GF-D8 (cell line): ENCODE data around the gene CNNM4.
A peak's percentile ranks its signal among the peaks of the same experiment; 100 is the strongest.

Source experiments
- DNase-seq: peaks from one replicate; lab custom pipeline; 2025; lab: John Stamatoyannopoulos, UW

Gene CNNM4

GRCh38 chr2:96811917-96812316, 51.2 kb downstream of the CNNM4 start:
- no peak for DNase-seq

DNA sequence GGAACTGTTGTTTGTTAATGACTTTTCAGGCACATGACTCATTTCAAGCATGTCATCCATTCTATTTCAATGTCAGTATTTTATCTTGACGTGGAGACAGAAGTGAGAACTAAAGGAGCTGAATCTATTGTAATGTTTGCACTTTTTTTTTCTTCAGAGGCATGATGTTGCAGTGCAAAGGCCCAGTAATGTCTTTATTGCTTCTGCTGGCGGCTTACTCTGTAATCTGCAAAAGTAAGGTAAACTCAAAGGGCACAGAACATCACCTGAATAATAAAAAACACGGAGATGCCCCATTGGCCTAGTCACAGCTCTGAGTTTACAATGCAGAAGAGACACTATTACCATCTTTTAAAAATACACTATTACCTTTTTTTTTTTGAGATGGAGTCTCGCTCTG, 53.0 kb downstream of the CNNM4 start:
- DNase-seq = no peak

GRCh38 chr2:96815326-96816126, 54.8 kb downstream of the CNNM4 start:
- no peak for DNase-seq

GRCh38 chr2:96816127-96816835, 55.6 kb downstream of the CNNM4 start, which contains the start of gene CNNM3:
Gene CNNM3, plus strand, starts transcription at chr2:96816268. Its CDS starts 10 bp downstream, at chr2:96816278.
- DNase-seq = peak; percentile 68

DNA sequence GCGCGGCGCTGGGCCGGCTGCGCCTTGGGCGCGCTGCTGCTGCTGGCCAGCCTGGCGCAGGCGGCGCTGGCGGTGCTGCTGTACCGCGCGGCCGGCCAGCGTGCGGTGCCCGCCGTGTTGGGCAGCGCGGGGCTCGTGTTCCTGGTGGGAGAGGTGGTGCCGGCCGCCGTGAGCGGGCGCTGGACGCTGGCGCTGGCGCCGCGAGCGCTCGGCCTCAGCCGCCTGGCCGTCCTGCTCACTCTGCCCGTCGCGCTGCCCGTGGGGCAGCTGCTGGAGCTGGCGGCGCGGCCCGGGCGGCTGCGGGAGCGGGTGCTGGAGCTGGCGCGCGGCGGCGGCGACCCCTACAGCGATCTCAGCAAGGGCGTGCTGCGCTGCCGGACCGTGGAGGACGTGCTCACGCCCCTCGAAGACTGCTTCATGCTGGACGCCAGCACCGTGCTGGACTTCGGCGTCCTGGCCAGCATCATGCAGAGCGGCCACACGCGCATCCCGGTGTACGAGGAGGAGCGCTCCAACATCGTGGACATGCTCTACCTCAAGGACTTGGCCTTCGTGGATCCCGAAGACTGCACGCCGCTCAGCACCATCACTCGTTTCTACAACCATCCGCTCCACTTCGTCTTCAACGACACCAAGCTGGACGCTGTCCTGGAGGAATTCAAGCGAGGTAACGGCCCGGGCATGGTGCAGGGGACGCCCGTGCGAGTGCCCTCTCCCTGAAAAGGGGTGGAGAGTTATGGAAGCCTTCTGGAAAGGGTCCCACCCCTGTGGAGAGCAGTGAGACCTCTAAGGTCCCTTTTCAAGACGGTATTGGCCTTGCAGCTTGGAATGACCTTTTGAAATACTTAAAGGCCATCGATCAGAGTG, 56.4 kb downstream of the CNNM4 start:
- no peak for DNase-seq

- no peak for DNase-seq
These were observed 57.2 kb downstream of the CNNM4 start for GRCh38 chr2:96817882-96818281.

GRCh38 chr2:96819128-96819875, 58.6 kb downstream of the CNNM4 start:
- no peak for DNase-seq

DNA sequence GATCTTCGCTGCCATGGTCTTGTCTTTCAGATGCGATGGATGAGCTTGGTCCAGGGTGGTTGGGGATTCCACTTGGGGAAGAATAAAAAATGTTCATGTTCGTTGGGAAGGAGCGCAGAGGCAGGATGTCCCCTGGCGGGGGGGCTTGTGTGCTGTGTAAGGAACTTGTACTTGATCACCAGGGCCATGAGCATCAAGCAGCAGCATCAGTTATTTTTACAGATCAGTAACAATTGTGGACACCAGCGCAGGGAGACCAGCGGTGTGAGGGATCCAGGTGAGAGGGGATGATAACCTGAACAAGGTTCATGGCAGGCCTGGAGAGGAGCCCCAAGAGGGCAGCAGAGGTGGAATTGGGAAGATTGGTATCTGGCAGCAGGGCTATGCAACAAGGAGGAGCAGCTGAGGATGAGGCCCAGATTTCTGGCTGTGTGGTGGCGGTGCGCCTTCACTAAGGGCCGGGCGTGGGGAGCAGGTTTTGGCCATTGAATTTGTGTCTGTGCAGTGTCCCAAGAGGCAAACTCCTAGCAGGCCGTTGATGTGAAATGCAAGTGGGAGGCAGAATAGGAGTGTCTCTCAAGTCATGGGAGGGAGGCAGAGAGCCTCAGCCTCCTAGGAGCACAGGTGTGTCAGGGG, 59.3 kb downstream of the CNNM4 start:
- no peak for DNase-seq

DNA sequence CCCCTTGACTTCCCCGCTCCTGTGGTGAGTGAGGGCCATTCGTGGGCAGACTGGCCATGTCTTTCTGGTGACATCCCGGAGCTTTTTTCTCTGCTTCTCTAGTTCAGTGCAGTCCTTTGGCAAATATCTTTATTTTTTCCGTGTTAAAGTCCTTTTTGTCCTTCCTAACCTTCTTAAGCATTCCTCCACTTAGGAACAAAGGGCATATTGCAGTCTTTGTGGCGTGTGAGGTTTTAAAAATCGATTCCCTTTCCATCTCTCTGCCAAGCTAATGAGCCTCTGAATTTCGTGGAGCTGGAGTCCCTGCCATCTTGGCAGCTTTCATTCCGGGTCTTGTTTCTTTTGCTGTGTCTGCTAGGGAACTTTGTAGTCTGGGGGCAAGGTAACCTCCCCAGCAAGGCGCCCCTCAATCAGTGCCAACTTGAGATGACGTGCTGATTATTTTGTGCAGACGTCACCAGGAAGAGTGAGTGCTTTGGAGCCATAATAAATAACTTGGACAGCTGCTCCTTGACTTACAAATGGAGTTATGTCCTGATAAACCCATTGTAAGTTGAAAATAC, 60.5 kb downstream of the CNNM4 start:
- DNase-seq = no peak

DNA sequence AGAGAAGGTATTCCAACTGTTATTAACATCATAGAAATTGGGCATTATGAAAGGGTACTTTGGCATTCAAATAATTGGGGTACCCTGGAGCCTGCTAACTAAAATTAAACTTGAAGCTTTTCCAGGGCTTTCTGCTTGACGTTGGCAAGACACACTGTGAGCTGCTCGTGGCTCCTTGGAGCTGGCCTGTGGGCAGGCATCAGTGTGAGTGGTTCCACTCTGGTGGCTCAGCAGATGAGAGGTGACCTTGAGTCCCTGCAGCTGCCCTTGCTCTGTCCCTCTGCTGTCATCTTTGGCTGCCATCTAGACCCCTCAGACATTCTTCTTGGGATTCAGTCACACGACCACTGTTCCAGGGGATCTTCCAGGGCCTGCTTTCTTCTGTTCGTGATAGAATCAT, 62.1 kb downstream of the CNNM4 start:
- DNase-seq = no peak

GRCh38 chr2:96823198-96823597, 62.5 kb downstream of the CNNM4 start:
- no peak for DNase-seq

DNA sequence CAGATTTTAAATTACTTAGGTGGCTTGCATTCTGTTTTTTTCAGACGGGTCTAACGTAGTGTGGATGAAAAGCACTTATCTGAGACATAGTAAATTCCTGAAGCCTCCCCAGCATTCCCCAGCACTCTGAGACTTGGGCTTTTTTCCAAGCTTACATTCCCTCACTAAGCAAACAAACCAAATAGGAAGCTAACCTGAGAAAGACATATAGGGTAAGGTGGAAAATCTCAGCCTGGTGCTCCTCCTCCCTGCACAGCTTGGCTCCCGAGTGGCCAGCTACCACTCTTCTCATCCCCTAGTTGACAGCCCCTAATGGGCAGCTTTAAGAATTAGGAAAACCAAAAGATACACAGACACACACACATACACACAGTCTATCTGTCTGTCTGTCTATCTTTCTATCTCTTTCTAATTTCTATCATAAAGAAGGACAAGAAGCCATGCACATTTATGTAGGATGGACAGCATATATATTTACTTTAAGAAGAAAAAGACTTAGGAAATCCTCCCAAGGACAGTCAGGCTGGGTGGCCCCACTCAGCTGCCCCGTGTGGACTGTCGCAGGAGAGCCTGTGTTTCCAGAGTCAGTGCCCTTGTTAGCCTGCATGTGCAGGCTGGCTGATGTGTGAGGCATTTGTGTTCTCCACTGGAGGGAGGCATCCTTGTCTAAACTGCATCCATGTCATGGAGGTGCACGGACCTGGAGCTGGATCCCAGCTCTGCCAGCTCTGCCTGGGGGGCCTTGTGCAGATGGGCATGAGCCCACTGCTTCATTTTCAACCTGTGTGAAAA, 63.6 kb downstream of the CNNM4 start:
- no peak for DNase-seq

DNA sequence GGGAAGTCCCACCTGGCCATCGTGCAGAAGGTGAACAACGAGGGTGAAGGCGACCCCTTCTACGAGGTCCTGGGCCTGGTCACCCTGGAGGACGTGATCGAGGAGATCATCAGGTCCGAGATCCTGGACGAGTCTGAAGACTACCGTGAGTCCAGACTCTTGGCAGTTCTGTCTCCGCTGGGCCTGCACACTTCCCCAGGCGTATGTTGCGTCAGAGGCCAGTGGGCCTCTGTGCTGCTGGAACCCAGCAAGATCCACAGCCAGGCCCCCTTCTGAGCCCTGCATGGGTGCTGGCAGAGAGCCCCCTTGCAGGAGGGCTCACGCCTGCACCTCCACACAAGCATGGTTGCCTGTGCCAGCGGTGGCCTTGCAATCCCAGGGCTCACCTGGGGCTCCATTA, 64.4 kb downstream of the CNNM4 start:
- DNase-seq = no peak

DNA sequence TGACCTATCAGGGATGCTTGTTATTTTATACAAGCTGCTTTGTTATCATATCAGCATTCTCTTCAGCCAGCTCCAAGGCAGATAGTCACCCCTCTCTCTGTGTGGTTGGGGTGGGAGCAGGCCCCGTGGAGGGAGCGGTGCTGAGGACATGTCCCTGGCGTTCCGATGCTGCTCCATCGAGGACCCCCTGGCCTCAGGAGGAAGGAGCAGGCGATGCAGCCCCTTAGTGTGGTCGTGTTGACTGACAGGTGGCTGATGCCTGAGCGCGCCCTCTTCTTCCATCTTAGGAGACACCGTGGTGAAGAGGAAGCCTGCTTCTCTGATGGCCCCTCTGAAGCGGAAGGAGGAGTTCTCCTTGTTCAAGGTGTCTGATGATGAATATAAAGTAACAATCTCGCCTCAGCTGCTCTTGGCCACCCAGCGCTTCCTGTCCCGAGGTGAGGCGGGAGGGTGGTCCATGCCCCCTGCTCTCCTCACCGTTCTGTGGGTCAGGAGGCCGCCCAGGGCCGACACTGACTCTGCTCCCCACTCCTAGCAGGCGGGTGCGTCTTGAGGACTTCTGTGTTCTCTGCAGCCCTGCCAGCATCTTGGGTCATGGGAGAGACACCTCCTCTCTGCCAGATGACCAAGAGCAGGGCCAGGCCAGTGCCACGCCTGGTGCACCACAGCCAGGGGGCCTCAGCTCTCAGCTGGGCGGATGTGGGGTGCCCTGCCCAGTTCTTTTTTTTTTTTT, 66.0 kb downstream of the CNNM4 start:
- no peak for DNase-seq

DNA sequence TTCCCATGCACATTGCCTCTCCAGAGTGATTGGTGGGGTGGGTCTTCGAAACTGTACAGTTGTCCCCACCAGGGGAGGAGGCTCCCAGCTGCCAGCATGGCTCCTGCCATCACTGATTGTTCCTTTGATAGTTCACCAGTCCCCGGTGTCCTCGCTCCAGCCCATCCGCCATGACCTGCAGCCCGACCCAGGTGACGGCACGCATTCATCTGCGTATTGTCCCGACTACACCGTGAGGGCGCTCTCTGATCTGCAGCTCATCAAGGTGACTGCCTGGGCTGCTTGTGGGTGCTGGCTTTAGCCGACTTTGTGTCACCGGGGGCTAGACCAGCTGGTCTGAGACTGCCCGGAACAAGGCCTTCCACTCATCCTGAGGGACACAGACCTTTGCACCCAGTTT, 67.7 kb downstream of the CNNM4 start:
- no peak for DNase-seq

- DNase-seq = no peak
These were observed 68.2 kb downstream of the CNNM4 start for GRCh38 chr2:96828874-96829273.

GRCh38 chr2:96830044-96830562, 69.4 kb downstream of the CNNM4 start:
- no peak for DNase-seq

- no peak for DNase-seq
These were observed 71.0 kb downstream of the CNNM4 start for GRCh38 chr2:96831679-96832078.

DNA sequence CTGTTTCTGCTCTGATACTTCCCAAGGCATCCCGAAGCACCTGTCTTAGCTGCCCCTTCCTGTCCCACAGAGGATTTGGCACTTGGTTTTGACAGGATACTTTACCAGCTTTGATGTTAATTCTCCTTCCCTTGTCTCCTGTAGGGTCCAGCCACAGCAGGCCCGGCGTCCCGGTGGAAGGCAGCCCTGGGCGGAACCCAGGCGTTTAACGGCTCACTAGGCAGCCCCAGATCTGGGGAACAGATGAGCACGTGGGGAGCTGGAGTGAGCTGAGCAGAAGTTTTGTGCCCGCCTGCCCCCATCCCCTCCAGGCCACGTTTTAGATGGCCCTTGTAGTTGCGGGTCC, 71.7 kb downstream of the CNNM4 start:
- no peak for DNase-seq
